ENCODE results near the gene BAIAP2L2.
"Not testable (repeated sequence)": the region's sequence is repeated elsewhere in the genome, so short reads cannot be mapped to it uniquely, and the experiment has no call there.

Gene BAIAP2L2

GRCh38 chr22:38153821-38154562 is 43.5 kb upstream of the BAIAP2L2 start:
- Histone ChIP-seq H3K27me3 (ENCODE audit: control insufficient read depth in 1 of 2, insufficient read depth in 1 of 2, low read length in 2 of 2) (no peaks in the 10 kb centered on the region), H2BK12ac (ENCODE audit: low read length in 2 of 2) (no peak overlapping the region), H2BK120ac (ENCODE audit: low read depth, low read length) (no peak overlapping the region), H4K8ac (ENCODE audit: low read length) (no peak overlapping the region), H3K4me1 (ENCODE audit: control insufficient read depth, insufficient read depth, low read depth, low read length) (peaks cover 1% of the 10 kb centered on the region), H3K79me1 (replicated peaks; ENCODE audit: low read length, poor library complexity, severe bottlenecking) (no peaks in the 10 kb centered on the region), H3K9ac (ENCODE audit: low read length) (no peak overlapping the region), H4K91ac (ENCODE audit: low read length) (no peak overlapping the region), H3K36me3 (ENCODE audit: control insufficient read depth in 1 of 2, insufficient read depth in 2 of 2, low read depth in 1 of 2, low read length in 2 of 2) (no peaks in the 10 kb centered on the region), H2BK5ac (ENCODE audit: low read depth, low read length, poor library complexity, severe bottlenecking) (no peak overlapping the region), H3K4me2 (ENCODE audit: low read length, poor library complexity, severe bottlenecking) (no peak overlapping the region), H3K4me3 (ENCODE audit: insufficient read depth in 1 of 2, low read depth in 1 of 2, low read length in 2 of 2) (no peak overlapping the region), H3K18ac (ENCODE audit: low read depth in 1 of 2, low read length in 2 of 2) (no peak overlapping the region), H2AFZ (ENCODE audit: low read depth, low read length) (no peak overlapping the region), H2BK15ac (ENCODE audit: low read depth, poor library complexity, severe bottlenecking) (no peak overlapping the region), H3K4ac (ENCODE audit: low read depth in 1 of 2, low read length in 2 of 2) (no peak overlapping the region), H3K23ac (ENCODE audit: low read length in 2 of 2) (no peak overlapping the region), H2AK5ac (ENCODE audit: low read length, severe bottlenecking) (no peak overlapping the region), H3K27ac (ENCODE audit: low read length, poor library complexity, severe bottlenecking) (no peak overlapping the region), H3K14ac (ENCODE audit: low read length in 2 of 2) (no peak overlapping the region), H3K9me3 (ENCODE audit: control insufficient read depth, low read length) (peaks cover 4% of the 10 kb centered on the region)
- WGBS, result 61% methylated on average over 4 of the region's 4 CpGs
- DNase-seq, result no peak

GRCh38 chr22:38151126-38151500 is 40.6 kb upstream of the BAIAP2L2 start:
- H2BK120ac ChIP-seq (ENCODE audit: low read depth, low read length), result no peak overlapping the region
- no peak overlapping the region for H2BK12ac ChIP-seq (ENCODE audit: low read length in 2 of 2)
- 90% methylated on average over 8 of the region's 8 CpGs for WGBS
- no peak overlapping the region for H4K8ac ChIP-seq (ENCODE audit: low read length)
- H3K4me1 ChIP-seq (ENCODE audit: control insufficient read depth, insufficient read depth, low read depth, low read length), result peaks cover 8% of the 10 kb centered on the region
- no peak overlapping the region for H2BK5ac ChIP-seq (ENCODE audit: low read depth, low read length, poor library complexity, severe bottlenecking)
- no peak overlapping the region for H2BK15ac ChIP-seq (ENCODE audit: low read depth, poor library complexity, severe bottlenecking)
- no peak overlapping the region for H3K4me2 ChIP-seq (ENCODE audit: low read length, poor library complexity, severe bottlenecking)
- no peak overlapping the region for H3K27ac ChIP-seq (ENCODE audit: low read length, poor library complexity, severe bottlenecking)
- DNase-seq, result no peak
- H3K9ac ChIP-seq (ENCODE audit: low read length), result no peak overlapping the region
- H3K36me3 ChIP-seq (ENCODE audit: control insufficient read depth in 1 of 2, insufficient read depth in 2 of 2, low read depth in 1 of 2, low read length in 2 of 2), result no peaks in the 10 kb centered on the region
- no peaks in the 10 kb centered on the region for H3K27me3 ChIP-seq (ENCODE audit: control insufficient read depth in 1 of 2, insufficient read depth in 1 of 2, low read length in 2 of 2)
- H4K91ac ChIP-seq (ENCODE audit: low read length), result no peak overlapping the region
- H3K9me3 ChIP-seq (ENCODE audit: control insufficient read depth, low read length), result peaks cover 4% of the 10 kb centered on the region
- H3K79me1 ChIP-seq (replicated peaks; ENCODE audit: low read length, poor library complexity, severe bottlenecking), result no peaks in the 10 kb centered on the region
- no peak overlapping the region for H3K18ac ChIP-seq (ENCODE audit: low read depth in 1 of 2, low read length in 2 of 2)
- H3K4ac ChIP-seq (ENCODE audit: low read depth in 1 of 2, low read length in 2 of 2), result no peak overlapping the region
- H3K4me3 ChIP-seq (ENCODE audit: insufficient read depth in 1 of 2, low read depth in 1 of 2, low read length in 2 of 2), result no peak overlapping the region
- H3K14ac ChIP-seq (ENCODE audit: low read length in 2 of 2), result no peak overlapping the region
- H3K23ac ChIP-seq (ENCODE audit: low read length in 2 of 2), result no peak overlapping the region
- no peak overlapping the region for H2AFZ ChIP-seq (ENCODE audit: low read depth, low read length)
- no peak overlapping the region for H2AK5ac ChIP-seq (ENCODE audit: low read length, severe bottlenecking)

- Histone ChIP-seq H3K27ac (ENCODE audit: low read length, poor library complexity, severe bottlenecking) (peak overlapping the region; percentile 95), H2AFZ (ENCODE audit: low read depth, low read length) (no peak overlapping the region), H2AK5ac (ENCODE audit: low read length, severe bottlenecking) (peak overlapping the region; percentile 68), H2BK5ac (ENCODE audit: low read depth, low read length, poor library complexity, severe bottlenecking) (peak overlapping the region; percentile 67), H3K27me3 (ENCODE audit: control insufficient read depth in 1 of 2, insufficient read depth in 1 of 2, low read length in 2 of 2) (no peaks in the 10 kb centered on the region), H3K9ac (ENCODE audit: low read length) (no peak overlapping the region), H4K8ac (ENCODE audit: low read length) (no peak overlapping the region), H3K14ac (ENCODE audit: low read length in 2 of 2) (no peak overlapping the region), H3K9me3 (ENCODE audit: control insufficient read depth, low read length) (no peaks in the 10 kb centered on the region), H3K79me1 (replicated peaks; ENCODE audit: low read length, poor library complexity, severe bottlenecking) (peaks cover 2% of the 10 kb centered on the region), H2BK12ac (ENCODE audit: low read length in 2 of 2) (peak overlapping the region in 1 of 2 experiments; percentile 55), H3K36me3 (ENCODE audit: control insufficient read depth in 1 of 2, insufficient read depth in 2 of 2, low read depth in 1 of 2, low read length in 2 of 2) (peaks cover 0 to under 1% of the 10 kb centered on the region in 2 experiments), H4K91ac (ENCODE audit: low read length) (no peak overlapping the region), H3K4me1 (ENCODE audit: control insufficient read depth, insufficient read depth, low read depth, low read length) (peaks cover 16% of the 10 kb centered on the region), H2BK15ac (ENCODE audit: low read depth, poor library complexity, severe bottlenecking) (no peak overlapping the region), H3K23ac (ENCODE audit: low read length in 2 of 2) (no peak overlapping the region), H3K4me2 (ENCODE audit: low read length, poor library complexity, severe bottlenecking) (peak overlapping the region; percentile 55), H3K4me3 (ENCODE audit: insufficient read depth in 1 of 2, low read depth in 1 of 2, low read length in 2 of 2) (no peak overlapping the region), H3K18ac (ENCODE audit: low read depth in 1 of 2, low read length in 2 of 2) (peak overlapping the region in 1 of 2 experiments; percentile 29), H2BK120ac (ENCODE audit: low read depth, low read length) (no peak overlapping the region), H3K4ac (ENCODE audit: low read depth in 1 of 2, low read length in 2 of 2) (no peak overlapping the region)
- 69% methylated on average over 5 of the region's 5 CpGs for WGBS
- DNase-seq, result peak; percentile 69
Measured at GRCh38 chr22:38148245-38148644, 37.8 kb upstream of the BAIAP2L2 start.

GRCh38 chr22:38146166-38146565 is 35.7 kb upstream of the BAIAP2L2 start:
- H3K36me3 ChIP-seq (ENCODE audit: control insufficient read depth in 1 of 2, insufficient read depth in 2 of 2, low read depth in 1 of 2, low read length in 2 of 2); H2AFZ ChIP-seq (ENCODE audit: low read depth, low read length): not testable (repeated sequence)
- WGBS, result 92% methylated on average over 2 of the region's 3 CpGs

More at GRCh38 chr22:38146166-38146565, 35.7 kb upstream of the BAIAP2L2 start:
- H3K4me1 ChIP-seq (ENCODE audit: control insufficient read depth, insufficient read depth, low read depth, low read length), result peaks cover 18% of the 10 kb centered on the region
- H3K79me1 ChIP-seq (replicated peaks; ENCODE audit: low read length, poor library complexity, severe bottlenecking); H3K14ac ChIP-seq (ENCODE audit: low read length in 2 of 2); H2BK15ac ChIP-seq (ENCODE audit: low read depth, poor library complexity, severe bottlenecking); H3K23ac ChIP-seq (ENCODE audit: low read length in 2 of 2); H2BK120ac ChIP-seq (ENCODE audit: low read depth, low read length); H4K8ac ChIP-seq (ENCODE audit: low read length); H3K18ac ChIP-seq (ENCODE audit: low read depth in 1 of 2, low read length in 2 of 2); DNase-seq; H3K27me3 ChIP-seq (ENCODE audit: control insufficient read depth in 1 of 2, insufficient read depth in 1 of 2, low read length in 2 of 2); H4K91ac ChIP-seq (ENCODE audit: low read length); H3K9me3 ChIP-seq (ENCODE audit: control insufficient read depth, low read length); H3K4me2 ChIP-seq (ENCODE audit: low read length, poor library complexity, severe bottlenecking); H3K9ac ChIP-seq (ENCODE audit: low read length); H3K4me3 ChIP-seq (ENCODE audit: insufficient read depth in 1 of 2, low read depth in 1 of 2, low read length in 2 of 2); H3K4ac ChIP-seq (ENCODE audit: low read depth in 1 of 2, low read length in 2 of 2): not testable (repeated sequence)
- peak overlapping the region; percentile 54 for H2AK5ac ChIP-seq (ENCODE audit: low read length, severe bottlenecking)
- H3K27ac ChIP-seq (ENCODE audit: low read length, poor library complexity, severe bottlenecking), result peak overlapping the region; percentile 44
- H2BK5ac ChIP-seq (ENCODE audit: low read depth, low read length, poor library complexity, severe bottlenecking), result peak overlapping the region; percentile 35
- H2BK12ac ChIP-seq (ENCODE audit: low read length in 2 of 2), result peak overlapping the region in 1 of 2 experiments; percentile 26
